Measurements from ENCODE around the gene POLR1A.

- TF ChIP-seq CTCF (IDR thresholded peaks at IDR 0.05) = no peak
- no peak for TF ChIP-seq POLR2AphosphoS5 (IDR thresholded peaks at IDR 0.05)
- no peak for TF ChIP-seq EP300 (IDR thresholded peaks at IDR 0.05)
Measured at GRCh38 chr2:85988914-85989270, 116.8 kb downstream of the POLR1A start.

Measured in upper lobe of left lung (tissue), 4 donors.